GM11168 (cell line): Measurements from ENCODE around the gene KCNH8.

Experiments
- in situ Hi-C: fragments of 300-500 bp; cut with MboI; formaldehyde crosslinking; loops from one replicate; pipeline ENCODE4 v1.12.0; 2022; ENCODE audit warnings: low sequenced_read_pairs; ENCODE audit not compliant: unreplicated experiment

The KCNH8 gene

GRCh38 chr3:19348500-19348899 is 200.2 kb downstream of the KCNH8 start:
- in situ Hi-C loops, result loop anchor here (5.0 to 10.0 kb wide), 2 partner anchors 196 to 519 kb away; no protein-coding TSS in a partner anchor

GRCh38 chr3:19348941-19349564 is 200.7 kb downstream of the KCNH8 start:
- in situ Hi-C loops, result loop anchor here (5.0 to 10.0 kb wide), 2 partner anchors 196 to 518 kb away; no protein-coding TSS in a partner anchor

- in situ Hi-C loops, result no loop called here
Measured at GRCh38 chr3:19357947-19358346, 209.6 kb downstream of the KCNH8 start.

GRCh38 chr3:19363071-19363470 is 214.8 kb downstream of the KCNH8 start:
- in situ Hi-C loops, result no loop called here

- in situ Hi-C loops, result no loop called here
Measured at GRCh38 chr3:19364148-19364547, 215.8 kb downstream of the KCNH8 start.

- in situ Hi-C loops, result no loop called here
Measured at GRCh38 chr3:19365471-19365870, 217.2 kb downstream of the KCNH8 start.

- in situ Hi-C loops, result no loop called here
Measured at GRCh38 chr3:19384868-19385267, 236.6 kb downstream of the KCNH8 start.

GRCh38 chr3:19392150-19392549 is 243.8 kb downstream of the KCNH8 start:
- in situ Hi-C loops, result no loop called here

GRCh38 chr3:19394946-19395345 is 246.6 kb downstream of the KCNH8 start:
- in situ Hi-C loops, result no loop called here

GRCh38 chr3:19396726-19397125 is 248.4 kb downstream of the KCNH8 start:
- in situ Hi-C loops, result no loop called here

- in situ Hi-C loops, result no loop called here
Measured at GRCh38 chr3:19399356-19399755, 251.0 kb downstream of the KCNH8 start.

GRCh38 chr3:19399836-19400235 is 251.5 kb downstream of the KCNH8 start:
- in situ Hi-C loops, result no loop called here

GRCh38 chr3:19420159-19420558 is 271.8 kb downstream of the KCNH8 start:
- in situ Hi-C loops, result no loop called here

GRCh38 chr3:19425825-19426224 is 277.5 kb downstream of the KCNH8 start:
- in situ Hi-C loops, result no loop called here

GRCh38 chr3:19427422-19428149 is 279.3 kb downstream of the KCNH8 start:
- in situ Hi-C loops, result no loop called here

- in situ Hi-C loops, result no loop called here
Measured at GRCh38 chr3:19428729-19429128, 280.4 kb downstream of the KCNH8 start.

GRCh38 chr3:19432669-19433068 is 284.4 kb downstream of the KCNH8 start:
- in situ Hi-C loops, result no loop called here

- in situ Hi-C loops, result no loop called here
Measured at GRCh38 chr3:19436746-19437145, 288.4 kb downstream of the KCNH8 start.

GRCh38 chr3:19439944-19440343 is 291.6 kb downstream of the KCNH8 start:
- in situ Hi-C loops, result no loop called here

- in situ Hi-C loops, result no loop called here
Measured at GRCh38 chr3:19446138-19446537, 297.8 kb downstream of the KCNH8 start.

- in situ Hi-C loops, result no loop called here
Measured at GRCh38 chr3:19446687-19447086, 298.4 kb downstream of the KCNH8 start.

- in situ Hi-C loops, result no loop called here
Measured at GRCh38 chr3:19455546-19455945, 307.2 kb downstream of the KCNH8 start.
